ENCODE results near the gene TRIM60. TPM values are rescaled to one million over a fixed set of nuclear protein-coding genes. Genes with fewer than 3 reads are reported as not detected.
"Not testable (repeated sequence)": the region's sequence is repeated elsewhere in the genome, so short reads cannot be mapped to it uniquely, and the experiment has no call there.

TRIM60 gene
- polyA plus RNA-seq, 2 donors: not detected

DNA sequence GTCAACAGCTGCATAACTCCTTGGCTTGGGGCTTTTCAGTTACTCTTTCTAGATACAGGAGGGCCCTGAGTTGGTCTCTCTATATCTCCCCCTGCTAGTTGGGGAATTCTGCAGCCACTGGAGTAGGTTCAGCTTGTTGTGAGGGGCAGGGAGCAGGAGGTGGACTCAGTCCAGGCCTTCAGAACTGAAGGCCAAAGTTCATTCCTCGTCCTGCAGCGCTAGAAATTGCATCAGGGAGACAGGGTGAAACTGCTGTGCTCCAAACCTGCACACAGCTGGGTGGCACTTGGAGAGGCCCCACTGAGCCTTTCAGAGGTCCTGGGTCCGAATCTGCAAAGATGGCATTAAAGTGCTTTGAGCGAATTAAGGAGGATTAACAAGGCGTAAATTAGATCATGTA lies 24.9 kb upstream of the TRIM60 start:
- H3K36me3 ChIP-seq (ENCODE audit: control insufficient read depth in 2 of 2, insufficient read depth in 2 of 2, low read length in 1 of 2): no peaks in the 10 kb centered on the region
- no peaks in the 10 kb centered on the region for H3K9me3 ChIP-seq (ENCODE audit: control insufficient read depth in 2 of 2, insufficient read depth in 1 of 2, low read depth in 1 of 2, low read length in 1 of 2)
- 69 to 81% methylated on average over 5 of the region's 5 CpGs for WGBS, 2 donors
- H3K27me3 ChIP-seq (ENCODE audit: control insufficient read depth in 1 of 2, insufficient read depth in 2 of 2, low read length in 2 of 2): peaks cover 0 to 6% of the 10 kb centered on the region in 2 donors
- no peak overlapping the region for H3K4me3 ChIP-seq (ENCODE audit: low read depth in 1 of 2, low read length in 2 of 2)
- no peak overlapping the region for H3K27ac ChIP-seq (ENCODE audit: low read depth in 2 of 2, low read length in 1 of 2)
- no peaks in the 10 kb centered on the region for H3K4me1 ChIP-seq (ENCODE audit: control insufficient read depth in 2 of 2, insufficient read depth in 2 of 2, low read length in 1 of 2)

DNA sequence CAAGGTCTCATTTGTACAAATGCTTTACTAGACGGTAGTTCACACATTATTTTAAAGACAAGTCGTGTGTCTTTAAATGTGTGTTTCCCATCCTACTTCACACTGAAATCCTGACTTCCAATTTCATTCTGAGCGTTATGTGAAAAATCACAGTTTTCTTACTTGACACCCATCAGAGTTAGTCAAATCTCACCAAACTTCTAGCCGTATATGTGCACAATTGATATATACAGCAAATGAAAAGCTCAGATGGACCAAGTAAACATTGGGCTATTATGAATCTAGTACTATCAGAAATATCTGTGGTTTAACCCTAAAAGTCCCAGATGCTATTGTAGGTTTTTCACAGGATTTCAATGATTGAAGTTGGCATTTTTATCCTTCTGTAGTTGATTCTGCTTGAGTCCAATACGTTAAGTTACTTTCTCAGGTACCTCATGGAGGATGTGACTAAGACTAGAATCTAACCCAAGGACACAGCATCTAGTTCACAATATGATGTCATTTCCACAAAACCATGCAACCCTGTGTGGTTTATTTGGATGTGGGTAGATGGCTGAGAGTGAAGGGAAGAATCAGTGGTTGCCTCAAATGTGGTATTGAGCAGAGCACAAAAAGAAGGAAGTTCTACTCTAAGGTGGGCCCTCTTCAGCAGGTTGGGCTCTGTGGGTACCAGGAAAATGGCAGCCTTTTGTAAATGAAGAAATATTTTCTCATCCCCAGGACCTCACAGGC lies 22.1 kb upstream of the TRIM60 start:
- no peaks in the 10 kb centered on the region for H3K36me3 ChIP-seq (ENCODE audit: control insufficient read depth in 2 of 2, insufficient read depth in 2 of 2, low read length in 1 of 2)
- no peak overlapping the region for H3K4me3 ChIP-seq (ENCODE audit: low read depth in 1 of 2, low read length in 2 of 2)
- no peaks in the 10 kb centered on the region for H3K4me1 ChIP-seq (ENCODE audit: control insufficient read depth in 2 of 2, insufficient read depth in 2 of 2, low read length in 1 of 2)
- 72 to 73% methylated on average over 5 of the region's 5 CpGs for WGBS, 2 donors
- H3K27me3 ChIP-seq (ENCODE audit: control insufficient read depth in 1 of 2, insufficient read depth in 2 of 2, low read length in 2 of 2): peaks cover 0 to 6% of the 10 kb centered on the region in 2 donors
- no peaks in the 10 kb centered on the region for H3K9me3 ChIP-seq (ENCODE audit: control insufficient read depth in 2 of 2, insufficient read depth in 1 of 2, low read depth in 1 of 2, low read length in 1 of 2)
- no peak overlapping the region for H3K27ac ChIP-seq (ENCODE audit: low read depth in 2 of 2, low read length in 1 of 2)

DNA sequence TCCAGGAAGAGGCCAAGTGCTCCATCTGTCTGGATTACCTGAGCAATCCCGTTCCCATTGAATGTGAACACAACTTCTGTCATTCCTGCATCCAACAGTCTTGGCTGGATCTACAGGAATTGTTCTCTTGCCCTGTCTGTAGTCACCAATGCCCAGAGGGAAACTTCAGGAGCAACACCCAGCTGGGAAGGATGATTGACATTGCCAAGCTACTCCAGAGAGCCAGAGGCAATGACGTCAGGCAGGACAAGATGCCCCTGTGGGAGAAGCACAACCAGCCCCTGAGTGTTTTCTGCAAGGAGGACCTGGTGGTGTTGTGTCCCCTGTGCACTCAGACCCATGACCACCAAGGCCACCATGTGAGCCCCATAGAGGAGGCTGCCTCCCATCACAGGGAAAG lies 21.3 kb upstream of the TRIM60 start:
- Histone ChIP-seq H3K27ac (ENCODE audit: low read depth in 2 of 2, low read length in 1 of 2) (no peak overlapping the region), H3K36me3 (ENCODE audit: control insufficient read depth in 2 of 2, insufficient read depth in 2 of 2, low read length in 1 of 2) (no peaks in the 10 kb centered on the region), H3K4me3 (ENCODE audit: low read depth in 1 of 2, low read length in 2 of 2) (no peak overlapping the region), H3K4me1 (ENCODE audit: control insufficient read depth in 2 of 2, insufficient read depth in 2 of 2, low read length in 1 of 2) (no peaks in the 10 kb centered on the region), H3K9me3 (ENCODE audit: control insufficient read depth in 2 of 2, insufficient read depth in 1 of 2, low read depth in 1 of 2, low read length in 1 of 2) (no peaks in the 10 kb centered on the region), H3K27me3 (ENCODE audit: control insufficient read depth in 1 of 2, insufficient read depth in 2 of 2, low read length in 2 of 2) (peaks cover 0 to 6% of the 10 kb centered on the region in 2 donors)
- WGBS, 2 donors: 74 to 81% methylated on average over 2 of the region's 2 CpGs

DNA sequence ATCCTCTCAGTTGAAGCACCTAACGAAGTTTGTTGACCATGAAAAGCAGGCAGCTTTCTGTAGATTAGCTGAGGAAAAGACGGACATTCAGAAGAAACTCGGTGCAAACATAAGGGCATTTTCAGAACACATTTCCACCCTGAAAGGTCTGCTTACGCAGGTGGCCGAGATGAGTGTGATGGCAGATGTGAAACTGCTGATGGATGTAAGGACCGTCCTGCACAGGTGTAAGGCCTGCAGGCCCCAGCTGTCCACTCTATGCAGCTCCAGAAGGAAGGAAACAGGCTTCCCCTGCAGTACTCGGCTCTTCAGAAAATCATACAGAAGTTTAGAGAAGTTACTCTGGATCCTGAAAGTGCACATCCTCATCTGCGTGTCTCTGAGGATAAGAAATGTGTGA lies 20.8 kb upstream of the TRIM60 start:
- no peaks in the 10 kb centered on the region for H3K9me3 ChIP-seq (ENCODE audit: control insufficient read depth in 2 of 2, insufficient read depth in 1 of 2, low read depth in 1 of 2, low read length in 1 of 2)
- H3K36me3 ChIP-seq (ENCODE audit: control insufficient read depth in 2 of 2, insufficient read depth in 2 of 2, low read length in 1 of 2): no peaks in the 10 kb centered on the region
- H3K4me3 ChIP-seq (ENCODE audit: low read depth in 1 of 2, low read length in 2 of 2): no peak overlapping the region
- H3K27me3 ChIP-seq (ENCODE audit: control insufficient read depth in 1 of 2, insufficient read depth in 2 of 2, low read length in 2 of 2): peaks cover 0 to 6% of the 10 kb centered on the region in 2 donors
- no peak overlapping the region for H3K27ac ChIP-seq (ENCODE audit: low read depth in 2 of 2, low read length in 1 of 2)
- H3K4me1 ChIP-seq (ENCODE audit: control insufficient read depth in 2 of 2, insufficient read depth in 2 of 2, low read length in 1 of 2): no peaks in the 10 kb centered on the region
- WGBS, 2 donors: 80 to 82% methylated on average over 8 of the region's 8 CpGs

DNA sequence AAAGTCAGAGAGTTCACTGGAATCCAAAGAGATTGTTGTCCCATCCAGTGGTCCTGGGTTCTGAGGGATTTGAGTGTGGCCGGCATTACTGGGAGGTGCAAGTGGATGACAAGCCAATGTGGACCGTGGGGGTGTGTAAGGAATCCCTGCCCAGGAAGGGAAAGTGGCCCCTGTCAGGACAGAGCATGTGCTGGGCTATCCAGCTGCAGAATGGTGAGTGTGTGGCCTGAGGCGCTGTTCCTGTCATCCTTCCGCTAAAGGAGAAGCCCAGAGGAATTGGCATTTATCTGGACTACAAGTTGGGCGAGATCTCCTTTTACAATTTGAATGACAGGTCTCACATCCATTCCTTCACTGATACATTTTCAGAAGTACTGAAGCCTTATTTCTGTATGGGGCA lies 20.4 kb upstream of the TRIM60 start:
- H3K36me3 ChIP-seq (ENCODE audit: control insufficient read depth in 2 of 2, insufficient read depth in 2 of 2, low read length in 1 of 2): no peaks in the 10 kb centered on the region

DNA sequence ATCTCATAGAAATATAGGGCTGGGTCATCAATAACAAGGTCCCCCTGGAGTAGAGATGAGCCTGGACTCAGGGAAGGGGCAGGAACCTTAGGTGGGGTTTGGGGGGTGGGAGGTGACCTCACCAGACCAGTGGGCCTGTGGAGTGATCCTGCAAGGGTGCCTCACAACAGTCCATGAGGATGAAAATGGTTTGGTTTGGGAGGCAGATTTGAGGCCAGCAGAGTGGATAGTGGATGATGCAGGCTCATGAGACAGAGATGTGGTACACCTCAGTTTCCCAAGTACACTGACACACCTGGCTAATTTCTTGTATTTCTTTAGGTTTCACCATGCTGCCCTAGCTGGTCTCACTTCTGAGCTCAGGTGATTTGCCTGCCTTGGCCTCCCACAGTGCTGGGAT lies 18.1 kb upstream of the TRIM60 start:
- H3K4me1 ChIP-seq (ENCODE audit: control insufficient read depth in 2 of 2, insufficient read depth in 2 of 2, low read length in 1 of 2): no peaks in the 10 kb centered on the region
- H3K36me3 ChIP-seq (ENCODE audit: control insufficient read depth in 2 of 2, insufficient read depth in 2 of 2, low read length in 1 of 2): no peaks in the 10 kb centered on the region
- H3K27me3 ChIP-seq (ENCODE audit: control insufficient read depth in 1 of 2, insufficient read depth in 2 of 2, low read length in 2 of 2): peaks cover 0 to 6% of the 10 kb centered on the region in 2 donors
- no peaks in the 10 kb centered on the region for H3K9me3 ChIP-seq (ENCODE audit: control insufficient read depth in 2 of 2, insufficient read depth in 1 of 2, low read depth in 1 of 2, low read length in 1 of 2)
- no peak overlapping the region for H3K4me3 ChIP-seq (ENCODE audit: low read depth in 1 of 2, low read length in 2 of 2)
- no peak overlapping the region for H3K27ac ChIP-seq (ENCODE audit: low read depth in 2 of 2, low read length in 1 of 2)

More for the DNA sequence above, 20.4 kb upstream of the TRIM60 start:
- H3K4me3 ChIP-seq (ENCODE audit: low read depth in 1 of 2, low read length in 2 of 2): no peak overlapping the region
- WGBS, 2 donors: 80 to 84% methylated on average over 5 of the region's 5 CpGs
- H3K27ac ChIP-seq (ENCODE audit: low read depth in 2 of 2, low read length in 1 of 2): no peak overlapping the region
- H3K9me3 ChIP-seq (ENCODE audit: control insufficient read depth in 2 of 2, insufficient read depth in 1 of 2, low read depth in 1 of 2, low read length in 1 of 2): no peaks in the 10 kb centered on the region
- H3K27me3 ChIP-seq (ENCODE audit: control insufficient read depth in 1 of 2, insufficient read depth in 2 of 2, low read length in 2 of 2): peaks cover 0 to 6% of the 10 kb centered on the region in 2 donors
- no peaks in the 10 kb centered on the region for H3K4me1 ChIP-seq (ENCODE audit: control insufficient read depth in 2 of 2, insufficient read depth in 2 of 2, low read length in 1 of 2)

DNA sequence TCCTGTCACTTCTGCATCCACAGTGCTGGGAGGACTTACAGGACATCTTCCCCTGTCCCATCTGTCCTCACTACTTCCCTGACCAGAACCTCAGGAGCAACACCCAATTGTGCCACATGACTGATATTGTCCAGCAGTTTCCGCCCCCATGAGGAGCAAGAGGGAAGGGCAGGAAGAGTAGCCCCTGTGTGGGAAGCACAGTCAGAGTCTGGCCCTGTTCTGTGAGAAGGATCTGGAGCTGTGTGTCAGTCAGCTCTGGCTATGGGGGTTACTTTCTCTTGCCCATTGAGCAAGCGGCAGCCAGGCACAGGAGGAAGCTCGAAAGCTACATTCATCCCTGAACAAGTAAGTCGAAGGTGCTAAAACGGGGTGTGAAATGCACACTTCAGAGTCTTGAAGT lies 14.8 kb upstream of the TRIM60 start:
- Histone ChIP-seq H3K4me1 (ENCODE audit: control insufficient read depth in 2 of 2, insufficient read depth in 2 of 2, low read length in 1 of 2) (no peaks in the 10 kb centered on the region), H3K9me3 (ENCODE audit: control insufficient read depth in 2 of 2, insufficient read depth in 1 of 2, low read depth in 1 of 2, low read length in 1 of 2) (no peaks in the 10 kb centered on the region), H3K27ac (ENCODE audit: low read depth in 2 of 2, low read length in 1 of 2) (no peak overlapping the region), H3K4me3 (ENCODE audit: low read depth in 1 of 2, low read length in 2 of 2) (no peak overlapping the region), H3K36me3 (ENCODE audit: control insufficient read depth in 2 of 2, insufficient read depth in 2 of 2, low read length in 1 of 2) (no peaks in the 10 kb centered on the region), H3K27me3 (ENCODE audit: control insufficient read depth in 1 of 2, insufficient read depth in 2 of 2, low read length in 2 of 2) (no peaks in the 10 kb centered on the region)
- whole genome bisulfite sequencing, 2 donors: 52 to 59% methylated on average over 5 of the region's 5 CpGs

DNA sequence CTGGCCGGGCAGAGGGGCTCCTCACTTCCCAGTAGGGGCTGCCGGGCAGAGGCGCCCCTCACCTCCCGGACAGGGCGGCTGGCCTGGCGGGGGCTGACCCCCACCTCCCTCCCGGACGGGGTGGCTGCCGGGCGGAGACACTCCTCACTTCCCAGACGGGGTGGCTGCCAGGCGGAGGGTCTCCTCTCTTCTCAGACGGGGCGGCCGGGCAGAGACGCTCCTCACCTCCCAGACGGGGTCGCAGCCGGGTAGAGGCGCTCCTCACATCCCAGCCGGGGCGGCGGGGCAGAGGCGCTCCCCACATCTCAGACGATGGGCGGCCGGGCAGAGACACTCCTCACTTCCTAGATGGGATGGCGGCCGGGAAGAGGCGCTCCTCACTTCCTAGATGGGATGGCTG lies 11.8 kb upstream of the TRIM60 start:
- H3K36me3 ChIP-seq (ENCODE audit: control insufficient read depth in 2 of 2, insufficient read depth in 2 of 2, low read length in 1 of 2); H3K27ac ChIP-seq (ENCODE audit: low read depth in 2 of 2, low read length in 1 of 2); H3K27me3 ChIP-seq (ENCODE audit: control insufficient read depth in 1 of 2, insufficient read depth in 2 of 2, low read length in 2 of 2); H3K4me3 ChIP-seq (ENCODE audit: low read depth in 1 of 2, low read length in 2 of 2); H3K9me3 ChIP-seq (ENCODE audit: control insufficient read depth in 2 of 2, insufficient read depth in 1 of 2, low read depth in 1 of 2, low read length in 1 of 2); H3K4me1 ChIP-seq (ENCODE audit: control insufficient read depth in 2 of 2, insufficient read depth in 2 of 2, low read length in 1 of 2): not testable (repeated sequence)
- 95 to 96% methylated on average over 13 to 30 of the region's 30 CpGs for WGBS, 2 donors

DNA sequence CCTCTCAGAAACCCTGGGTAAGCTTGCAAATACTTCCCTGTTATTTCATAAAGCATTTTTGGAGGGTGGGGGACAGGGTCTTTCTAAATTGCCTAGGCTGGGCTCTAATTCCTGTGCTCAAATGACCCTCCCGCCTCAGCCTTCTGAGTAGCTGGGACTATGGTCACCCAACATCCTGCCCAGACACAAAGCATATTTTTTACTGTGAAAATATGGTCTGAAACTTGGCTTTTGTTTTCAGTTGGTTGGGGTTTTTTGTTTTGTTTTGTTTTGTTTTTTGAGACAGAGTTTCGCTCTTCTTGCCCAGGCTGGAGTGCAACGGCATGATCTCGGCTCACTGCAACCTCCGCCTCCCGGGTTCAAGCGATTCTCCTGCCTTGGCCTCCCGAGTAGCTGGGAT lies 6.0 kb upstream of the TRIM60 start:
- H3K9me3 ChIP-seq (ENCODE audit: control insufficient read depth in 2 of 2, insufficient read depth in 1 of 2, low read depth in 1 of 2, low read length in 1 of 2); H3K4me1 ChIP-seq (ENCODE audit: control insufficient read depth in 2 of 2, insufficient read depth in 2 of 2, low read length in 1 of 2); H3K27me3 ChIP-seq (ENCODE audit: control insufficient read depth in 1 of 2, insufficient read depth in 2 of 2, low read length in 2 of 2); H3K4me3 ChIP-seq (ENCODE audit: low read depth in 1 of 2, low read length in 2 of 2); H3K36me3 ChIP-seq (ENCODE audit: control insufficient read depth in 2 of 2, insufficient read depth in 2 of 2, low read length in 1 of 2); H3K27ac ChIP-seq (ENCODE audit: low read depth in 2 of 2, low read length in 1 of 2): not testable (repeated sequence)
- WGBS, 2 donors: 93 to 94% methylated on average over 8 of the region's 8 CpGs

DNA sequence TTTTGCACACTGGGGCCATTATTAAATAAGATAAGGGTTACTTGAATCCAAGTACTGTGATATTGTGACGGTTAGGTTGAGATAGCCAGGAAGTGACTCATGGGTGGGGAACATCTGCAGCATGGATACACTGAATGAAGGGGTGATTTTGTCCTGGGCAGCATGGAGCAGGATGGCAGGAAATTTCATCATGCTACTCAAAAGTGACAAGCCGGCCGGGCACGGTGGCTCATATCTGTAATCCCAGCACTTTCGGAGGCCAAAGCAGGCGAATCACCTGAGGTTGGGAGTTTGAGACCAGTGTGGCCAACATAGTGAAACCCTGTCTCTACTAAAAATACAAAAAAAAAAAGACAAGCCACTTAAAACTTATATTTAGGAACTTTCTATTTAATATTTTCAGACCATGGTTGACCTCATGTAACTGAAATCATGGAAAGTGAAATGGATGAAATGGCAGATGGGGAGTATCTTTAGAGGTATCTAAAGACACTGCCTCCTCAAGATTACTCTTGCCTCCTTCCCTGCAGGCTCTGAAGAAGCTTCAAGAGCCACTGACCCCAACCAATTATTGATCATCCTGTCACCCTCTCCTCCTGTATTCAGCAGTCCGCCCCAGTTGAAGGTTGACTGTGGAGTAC lies 3.9 kb upstream of the TRIM60 start:
- no peaks in the 10 kb centered on the region for H3K9me3 ChIP-seq (ENCODE audit: control insufficient read depth in 2 of 2, insufficient read depth in 1 of 2, low read depth in 1 of 2, low read length in 1 of 2)
- 82 to 86% methylated on average over 7 of the region's 7 CpGs for WGBS, 2 donors
- no peaks in the 10 kb centered on the region for H3K4me1 ChIP-seq (ENCODE audit: control insufficient read depth in 2 of 2, insufficient read depth in 2 of 2, low read length in 1 of 2)
- no peak overlapping the region for H3K27ac ChIP-seq (ENCODE audit: low read depth in 2 of 2, low read length in 1 of 2)
- no peak overlapping the region for H3K4me3 ChIP-seq (ENCODE audit: low read depth in 1 of 2, low read length in 2 of 2)
- H3K27me3 ChIP-seq (ENCODE audit: control insufficient read depth in 1 of 2, insufficient read depth in 2 of 2, low read length in 2 of 2): peaks cover 0 to 2% of the 10 kb centered on the region in 2 donors
- no peaks in the 10 kb centered on the region for H3K36me3 ChIP-seq (ENCODE audit: control insufficient read depth in 2 of 2, insufficient read depth in 2 of 2, low read length in 1 of 2)

All from esophagus (tissue), 2 donors.